IPS-20b (cell line): ENCODE data around the gene CLCN4.

ENCODE experiments used
- H3K27ac ChIP-seq: one replicate; pipeline ENCODE4 v1.5.1; 2013; ENCODE audit warnings: low read length
- H3K27me3 ChIP-seq: 2 replicates; pipeline ENCODE4 v1.6.1; 2013; ENCODE audit warnings: mild to moderate bottlenecking, low read length, inconsistent platforms; ENCODE audit not compliant: insufficient read depth
- H3K36me3 ChIP-seq: 2 replicates; pipeline ENCODE4 v1.6.1; 2013; ENCODE audit warnings: low read depth, mild to moderate bottlenecking, inconsistent platforms, low read length, moderate library complexity; ENCODE audit not compliant: insufficient read depth
- H3K4me1 ChIP-seq: 2 replicates; pipeline ENCODE4 v1.6.1; 2013; ENCODE audit warnings: mild to moderate bottlenecking, control low read depth, inconsistent platforms, low read length, moderate library complexity; ENCODE audit not compliant: insufficient read depth
- H3K4me3 ChIP-seq: 2 replicates; pipeline ENCODE4 v1.5.1; 2013; ENCODE audit warnings: mild to moderate bottlenecking, low read length, inconsistent platforms
- H3K9ac ChIP-seq: 2 replicates; pipeline ENCODE4 v1.6.1; 2013; ENCODE audit warnings: low read depth, mild to moderate bottlenecking, inconsistent platforms, low read length, moderate library complexity
- H3K9me3 ChIP-seq: 2 replicates; pipeline ENCODE4 v1.6.1; 2013; ENCODE audit warnings: mild to moderate bottlenecking, low read depth, low read length, inconsistent platforms; ENCODE audit not compliant: insufficient read depth

CLCN4 gene

DNA sequence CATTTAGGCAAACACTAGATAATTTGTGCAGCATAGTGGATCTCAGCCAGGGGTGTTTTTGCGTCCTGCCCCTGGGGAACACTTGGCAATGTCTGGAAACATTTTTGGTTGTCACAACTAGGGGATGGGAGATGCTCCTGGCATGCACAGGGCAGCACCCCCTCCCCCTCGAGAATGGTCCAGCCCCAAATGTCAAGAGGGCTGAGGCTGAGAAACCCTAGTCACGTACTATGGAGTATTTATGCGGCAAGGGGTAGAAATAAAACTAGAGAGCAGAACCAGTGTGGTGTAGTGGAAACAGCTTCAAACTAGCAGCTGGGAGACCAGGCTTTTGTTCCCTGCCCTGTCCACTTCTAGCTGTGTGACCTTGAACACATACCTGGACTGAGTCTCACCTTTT, 38.2 kb upstream of the CLCN4 start:
- Histone ChIP-seq H3K36me3 (peaks cover 60% of the 10 kb centered on the region), H3K27ac (no peak overlapping the region), H3K9me3 (peaks cover 30% of the 10 kb centered on the region), H3K9ac (no peak overlapping the region), H3K27me3 (no peaks in the 10 kb centered on the region), H3K4me1 (no peaks in the 10 kb centered on the region), H3K4me3 (no peak overlapping the region)

DNA sequence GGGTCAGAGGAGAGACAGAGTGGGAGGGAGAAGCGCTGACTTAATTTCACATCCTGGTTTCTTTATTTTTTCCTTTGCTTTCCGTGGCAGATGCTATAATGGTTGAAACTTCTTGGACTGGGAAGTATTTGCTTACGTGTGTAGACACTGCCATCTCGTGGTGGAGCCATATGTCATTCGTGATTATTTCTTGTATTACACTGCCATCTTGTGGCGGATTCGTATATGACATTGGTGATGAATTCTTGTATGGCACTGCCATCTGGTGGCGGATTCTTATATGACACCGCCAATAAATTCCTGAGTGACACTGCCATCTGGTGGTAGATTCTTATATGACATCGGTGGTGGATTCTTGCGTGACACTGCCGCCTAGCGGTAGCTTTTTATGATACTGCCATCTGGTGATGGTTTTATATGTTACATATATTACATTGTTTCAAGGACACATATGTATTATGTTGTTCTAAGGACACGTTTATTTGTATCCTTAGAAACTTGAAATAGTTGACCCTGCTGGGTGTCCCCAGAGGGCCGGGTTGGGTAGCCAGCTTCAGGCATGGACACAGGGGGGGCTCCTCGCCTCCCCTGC, 37.3 kb upstream of the CLCN4 start:
- no peaks in the 10 kb centered on the region for H3K4me1 ChIP-seq
- H3K9me3 ChIP-seq, result peaks cover 30% of the 10 kb centered on the region
- no peak overlapping the region for H3K27ac ChIP-seq
- H3K9ac ChIP-seq, result no peak overlapping the region
- H3K36me3 ChIP-seq, result peaks cover 60% of the 10 kb centered on the region
- no peaks in the 10 kb centered on the region for H3K27me3 ChIP-seq
- H3K4me3 ChIP-seq, result no peak overlapping the region

DNA sequence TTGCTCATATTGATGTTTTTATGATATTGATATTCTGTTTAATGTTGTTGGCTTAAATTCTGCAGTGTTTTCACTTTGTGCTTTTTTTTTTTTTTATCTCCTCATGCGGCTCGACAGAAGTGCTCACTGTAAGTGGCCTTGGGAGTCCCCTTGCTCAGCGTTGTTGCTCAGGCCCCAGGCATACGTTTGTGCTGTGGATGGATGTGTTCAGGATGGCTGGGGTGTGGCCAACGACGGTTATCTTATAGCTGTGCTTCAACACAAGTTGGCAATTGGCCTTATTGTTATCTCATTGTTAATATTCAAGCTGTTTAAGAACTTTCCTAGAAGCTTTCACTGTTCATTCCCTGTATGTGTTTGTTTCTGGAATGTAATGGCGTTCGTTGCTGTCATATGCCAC, 36.4 kb upstream of the CLCN4 start:
- H3K4me3 ChIP-seq, result no peak overlapping the region
- H3K36me3 ChIP-seq, result peaks cover 60% of the 10 kb centered on the region
- no peaks in the 10 kb centered on the region for H3K27me3 ChIP-seq
- H3K9me3 ChIP-seq, result peaks cover 30% of the 10 kb centered on the region
- no peaks in the 10 kb centered on the region for H3K4me1 ChIP-seq
- no peak overlapping the region for H3K9ac ChIP-seq
- H3K27ac ChIP-seq, result no peak overlapping the region

DNA sequence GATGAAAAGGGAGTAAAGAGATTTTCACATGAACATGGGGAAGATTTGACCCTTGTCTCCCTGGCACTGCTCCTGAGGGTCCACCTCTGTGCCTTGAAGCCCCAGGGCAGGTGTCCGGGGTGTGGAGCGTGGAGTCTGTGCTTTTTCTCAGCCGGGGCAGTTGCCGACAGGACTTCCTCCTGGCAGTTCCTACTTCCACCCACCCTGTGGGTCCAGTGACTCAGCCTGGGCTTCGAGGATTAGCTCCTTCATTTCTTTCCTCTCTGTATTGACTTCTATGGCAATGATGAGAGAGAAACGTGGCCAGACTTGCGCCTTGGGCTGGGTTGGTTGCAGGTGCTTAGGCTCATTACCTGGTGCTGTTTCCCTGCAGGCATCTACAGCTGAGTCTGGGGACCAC, 35.9 kb upstream of the CLCN4 start:
- H3K9me3 ChIP-seq, result peaks cover 30% of the 10 kb centered on the region
- no peak overlapping the region for H3K27ac ChIP-seq
- no peaks in the 10 kb centered on the region for H3K27me3 ChIP-seq
- peaks cover 60% of the 10 kb centered on the region for H3K36me3 ChIP-seq
- no peak overlapping the region for H3K9ac ChIP-seq
- no peaks in the 10 kb centered on the region for H3K4me1 ChIP-seq
- no peak overlapping the region for H3K4me3 ChIP-seq

DNA sequence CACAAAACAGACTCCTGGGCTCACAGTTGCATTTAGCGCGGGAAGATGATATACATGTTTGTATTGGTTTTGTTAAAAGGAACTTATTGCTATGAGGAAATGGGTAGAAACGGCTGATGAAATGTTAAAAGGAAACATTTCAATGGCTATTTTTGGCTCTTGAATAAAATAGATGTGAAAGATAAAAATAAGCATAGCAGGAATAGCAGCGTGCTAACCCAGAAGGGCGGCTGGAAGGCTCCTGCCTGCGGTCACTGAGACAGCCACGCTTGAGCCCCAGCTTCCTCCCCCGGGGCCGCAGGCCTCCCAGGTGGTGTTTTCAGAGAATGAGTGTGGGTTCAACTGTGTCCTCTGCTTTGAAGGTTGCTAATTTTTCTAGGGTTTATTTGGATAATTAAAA, 35.0 kb upstream of the CLCN4 start:
- H3K27ac ChIP-seq, result no peak overlapping the region
- no peak overlapping the region for H3K9ac ChIP-seq
- H3K4me3 ChIP-seq, result no peak overlapping the region
- no peaks in the 10 kb centered on the region for H3K27me3 ChIP-seq
- H3K9me3 ChIP-seq, result peaks cover 30% of the 10 kb centered on the region
- no peaks in the 10 kb centered on the region for H3K4me1 ChIP-seq
- H3K36me3 ChIP-seq, result peaks cover 53% of the 10 kb centered on the region

DNA sequence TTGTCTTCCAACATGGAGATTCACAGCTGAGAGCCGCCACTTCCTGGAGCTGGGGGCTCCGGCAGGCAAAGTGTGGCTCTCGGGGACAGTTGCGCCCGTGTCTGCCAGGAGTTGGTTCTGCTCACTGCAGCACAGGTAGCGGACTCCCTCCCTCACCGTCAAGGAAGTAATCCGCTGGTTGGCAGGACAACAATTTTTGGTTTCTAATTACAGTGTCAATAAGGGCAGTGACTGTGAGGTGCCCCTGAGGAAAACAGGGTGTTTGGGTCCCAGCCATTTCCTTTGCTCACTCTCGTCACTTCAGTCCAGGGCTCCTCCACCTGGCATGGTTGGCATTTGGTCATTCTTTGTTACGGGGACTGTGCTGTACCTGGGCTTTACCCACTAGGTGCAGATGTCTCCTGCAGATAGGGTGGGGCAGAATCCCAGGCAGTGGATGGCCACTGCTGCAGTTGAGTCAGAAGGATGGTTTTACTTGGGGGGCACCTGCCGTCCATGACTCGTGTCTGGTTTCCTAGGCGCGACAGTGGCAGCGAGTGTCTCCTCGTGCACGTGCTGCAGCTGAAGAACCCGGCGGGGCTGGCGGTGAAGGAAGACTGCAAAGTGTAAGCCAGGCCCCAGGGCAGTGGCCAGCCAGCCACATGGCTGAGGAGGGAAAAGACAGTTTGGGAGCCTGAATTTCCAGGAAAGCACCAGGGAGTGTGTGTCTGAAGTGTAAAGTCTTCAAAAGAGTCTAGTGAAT, 32.1 kb upstream of the CLCN4 start:
- Histone ChIP-seq H3K36me3 (peaks cover 28% of the 10 kb centered on the region), H3K9ac (no peak overlapping the region), H3K27ac (no peak overlapping the region), H3K4me3 (no peak overlapping the region), H3K4me1 (no peaks in the 10 kb centered on the region), H3K9me3 (peaks cover 14% of the 10 kb centered on the region), H3K27me3 (no peaks in the 10 kb centered on the region)

DNA sequence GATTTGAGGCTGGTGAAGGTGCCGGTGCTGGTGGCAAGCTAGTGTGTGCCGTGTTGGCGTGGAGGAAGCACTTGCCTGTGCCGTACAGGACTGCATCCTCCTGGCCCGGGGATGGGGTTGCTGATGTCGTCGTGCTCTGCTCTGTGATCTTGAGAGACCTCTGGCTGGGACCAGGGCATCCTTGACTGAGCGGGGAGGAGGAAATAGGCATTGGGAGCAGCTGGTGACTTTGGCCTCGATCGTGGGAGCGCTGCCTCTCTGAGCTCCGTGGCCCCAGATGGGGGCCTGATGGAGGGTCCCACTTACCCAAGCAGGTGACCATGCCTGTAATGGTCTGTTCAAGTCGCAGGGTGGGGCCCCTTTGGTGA, 31.5 kb upstream of the CLCN4 start:
- Histone ChIP-seq H3K4me1 (no peaks in the 10 kb centered on the region), H3K9me3 (peaks cover 9% of the 10 kb centered on the region; the same call in 1 of the 2 replicates), H3K9ac (no peak overlapping the region), H3K27me3 (no peaks in the 10 kb centered on the region), H3K36me3 (peaks cover 23% of the 10 kb centered on the region), H3K4me3 (no peak overlapping the region), H3K27ac (no peak overlapping the region)

DNA sequence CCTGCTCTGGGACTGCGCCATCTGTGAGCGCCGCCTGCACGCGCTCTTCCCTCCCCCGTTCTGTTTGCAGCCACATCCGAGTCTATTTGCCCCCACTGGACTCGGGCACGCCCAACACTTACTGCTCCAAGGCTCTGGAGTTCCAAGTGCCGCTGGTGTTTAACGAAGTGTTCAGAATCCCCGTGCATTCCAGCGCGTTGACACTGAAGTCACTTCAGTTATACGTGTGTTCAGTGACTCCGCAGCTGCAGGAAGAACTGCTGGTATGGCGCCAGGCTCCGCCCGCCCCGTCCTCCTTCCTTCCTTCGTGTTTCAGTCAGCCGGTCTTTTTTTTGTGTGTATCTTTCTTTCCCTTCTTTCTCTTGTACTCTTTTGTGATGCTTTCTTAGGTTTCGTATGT, 30.7 kb upstream of the CLCN4 start:
- Histone ChIP-seq H3K4me3 (no peak overlapping the region), H3K27ac (no peak overlapping the region), H3K27me3 (no peaks in the 10 kb centered on the region), H3K9me3 (peaks cover under 1% of the 10 kb centered on the region; the same call in 1 of the 2 replicates), H3K36me3 (peaks cover 15% of the 10 kb centered on the region), H3K9ac (no peak overlapping the region), H3K4me1 (no peaks in the 10 kb centered on the region)

DNA sequence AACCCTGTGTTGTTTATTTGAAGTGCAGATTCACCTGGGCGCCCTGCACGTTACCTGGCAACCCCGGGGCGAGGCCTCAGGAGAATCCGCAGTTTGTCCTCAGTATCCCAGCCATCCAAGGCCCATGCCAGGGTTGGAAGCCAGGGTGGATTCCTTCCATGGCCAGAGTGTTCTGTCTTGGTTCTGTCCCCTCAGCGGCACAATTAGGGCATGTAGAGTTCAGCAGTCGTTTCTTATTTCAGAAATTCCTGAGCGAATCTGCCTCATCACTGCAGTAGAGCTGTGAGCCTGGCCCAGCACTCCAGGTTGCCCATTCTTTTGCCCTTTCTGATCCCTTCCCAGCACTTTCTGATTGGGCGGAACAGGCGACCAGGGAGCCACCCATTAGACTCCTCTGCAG, 29.9 kb upstream of the CLCN4 start:
- no peak overlapping the region for H3K27ac ChIP-seq
- H3K4me1 ChIP-seq, result peaks cover 5% of the 10 kb centered on the region
- H3K9ac ChIP-seq, result no peak overlapping the region
- H3K9me3 ChIP-seq, result no peaks in the 10 kb centered on the region
- 0 out of 2 replicates have a peak, but pooled peaks cover 8% of the 10 kb centered on the region for H3K36me3 ChIP-seq
- no peaks in the 10 kb centered on the region for H3K27me3 ChIP-seq
- no peak overlapping the region for H3K4me3 ChIP-seq

DNA sequence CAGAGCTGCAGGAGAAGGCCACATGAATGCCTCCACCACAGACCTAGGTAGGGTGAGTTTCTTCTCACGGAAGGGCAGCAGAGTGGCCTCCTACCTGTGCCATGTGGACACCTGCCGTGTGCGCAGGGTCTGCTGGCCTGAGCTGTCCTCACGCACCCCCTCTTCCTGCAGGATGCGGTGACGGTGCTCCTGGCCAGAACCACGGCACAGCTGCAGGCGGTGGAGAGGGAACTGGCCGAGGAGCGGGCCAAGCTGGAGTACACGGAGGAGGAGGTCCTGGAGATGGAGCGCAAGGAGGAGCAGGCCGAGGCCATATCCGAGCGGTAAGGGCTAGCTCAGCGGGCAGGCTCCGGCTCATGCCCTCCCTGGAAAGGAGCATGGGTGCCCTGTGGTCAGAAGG, 28.4 kb upstream of the CLCN4 start:
- no peak overlapping the region for H3K4me3 ChIP-seq
- no peak overlapping the region for H3K27ac ChIP-seq
- no peaks in the 10 kb centered on the region for H3K9me3 ChIP-seq
- H3K27me3 ChIP-seq, result no peaks in the 10 kb centered on the region
- no peak overlapping the region for H3K9ac ChIP-seq
- no peaks in the 10 kb centered on the region for H3K36me3 ChIP-seq
- H3K4me1 ChIP-seq, result peaks cover 9% of the 10 kb centered on the region

DNA sequence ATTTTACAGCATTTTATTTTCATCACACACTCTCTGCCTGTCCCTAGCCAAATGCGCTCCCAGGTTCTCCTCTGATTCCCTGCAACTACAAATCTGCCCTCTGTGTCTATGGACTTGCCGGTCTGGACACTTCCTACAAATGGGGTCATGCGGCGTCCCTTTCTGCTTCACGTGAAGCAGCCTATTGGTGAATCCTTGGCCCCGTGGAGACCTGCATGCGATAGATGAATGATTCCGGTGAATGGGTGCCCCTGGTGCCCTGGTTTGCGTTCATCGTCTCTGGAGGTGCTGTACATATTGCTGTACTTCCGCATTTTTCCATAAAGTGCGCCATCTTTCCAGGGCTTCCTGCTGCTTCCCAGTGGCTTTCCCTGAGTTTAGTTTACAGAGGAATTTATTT, 27.5 kb upstream of the CLCN4 start:
- Histone ChIP-seq H3K27ac (no peak overlapping the region), H3K36me3 (peaks cover 7% of the 10 kb centered on the region; the same call in 1 of the 2 replicates), H3K4me3 (no peak overlapping the region), H3K27me3 (no peaks in the 10 kb centered on the region), H3K4me1 (peaks cover 9% of the 10 kb centered on the region), H3K9ac (no peak overlapping the region), H3K9me3 (no peaks in the 10 kb centered on the region)

DNA sequence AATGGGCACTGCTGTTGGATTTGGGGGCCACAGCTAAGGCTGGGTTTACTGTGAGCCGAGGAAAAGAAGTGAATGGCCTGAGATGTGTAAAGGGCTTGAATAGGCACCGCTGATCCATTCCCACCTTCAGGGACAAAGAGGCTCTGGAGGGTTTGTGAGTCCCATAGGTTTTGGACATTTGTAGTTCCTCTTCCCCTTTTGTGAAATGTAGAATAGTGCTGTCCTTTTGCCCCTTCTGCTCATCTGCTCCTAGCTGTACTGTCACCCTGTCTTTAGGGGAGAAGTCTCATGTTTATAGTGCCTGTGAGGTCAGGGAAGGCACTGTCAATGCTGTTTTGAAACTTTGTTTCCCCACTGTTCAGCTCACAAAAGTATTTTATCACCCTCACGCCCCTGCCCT, 26.4 kb upstream of the CLCN4 start:
- Histone ChIP-seq H3K27me3 (no peaks in the 10 kb centered on the region), H3K9ac (no peak overlapping the region), H3K4me3 (no peak overlapping the region), H3K27ac (no peak overlapping the region), H3K36me3 (peaks cover 11% of the 10 kb centered on the region; the same call in 1 of the 2 replicates), H3K9me3 (no peaks in the 10 kb centered on the region), H3K4me1 (peaks cover 9% of the 10 kb centered on the region)
